Activated T-cell treated with anti-CD3 and anti-CD28 coated beads, Interleukin-2, amount 50 U/mL, for 72 hours (primary cell): ENCODE measurements around the gene GMPR. TPM values are rescaled to one million over a fixed set of nuclear protein-coding genes. Genes with fewer than 3 reads are reported as not detected.

ENCODE experiments used
- ATAC-seq, 2 donors: fragments of 150-1000 bp; cut with Tn5 transposase; replicated peaks in 1 of 2; 2 replicates each; pipeline ENCODE4 v1.10.0; 2021; ENCODE audit warnings: moderate library complexity in 2 of 2, mild to moderate bottlenecking in 1 of 2
- DNase-seq, 2 donors: peaks; one replicate each; pipeline ENCODE4 v3.0.0; 2021 to 2022; ENCODE audit warnings: mixed read lengths in 1 of 2
- H3K27ac Mint-ChIP-seq: one replicate; pipeline ENCODE4 v1.8.0; 2022; ENCODE audit warnings: mild to moderate bottlenecking, moderate library complexity, mixed read lengths
- H3K27me3 Mint-ChIP-seq: one replicate; pipeline ENCODE4 v1.8.0; 2022; ENCODE audit warnings: low read depth, mixed read lengths
- H3K36me3 Mint-ChIP-seq, 2 donors: one replicate each; pipeline ENCODE4 v1.8.0; 2022; ENCODE audit warnings: mixed read lengths in 2 of 2, mild to moderate bottlenecking in 1 of 2; ENCODE audit not compliant: insufficient read depth in 2 of 2
- H3K4me1 Mint-ChIP-seq: one replicate; pipeline ENCODE4 v1.8.0; 2022; ENCODE audit warnings: low read depth, mixed read lengths
- H3K4me3 Mint-ChIP-seq, 2 donors: one replicate each; pipeline ENCODE4 v1.8.0; 2022; ENCODE audit warnings: mild to moderate bottlenecking in 2 of 2, mixed read lengths in 2 of 2, moderate library complexity in 2 of 2
- H3K9me3 Mint-ChIP-seq, 2 donors: one replicate each; pipeline ENCODE4 v1.8.0; 2022; ENCODE audit warnings: mixed read lengths in 2 of 2
- total RNA-seq, 2 donors: library from RNA; stranded (reverse); gene quantifications; one replicate each; pipeline ENCODE4 v1.2.3, GENCODE V29; 2022

The GMPR gene
- total RNA-seq, 2 donors from 2014 or later, result not detected

DNA sequence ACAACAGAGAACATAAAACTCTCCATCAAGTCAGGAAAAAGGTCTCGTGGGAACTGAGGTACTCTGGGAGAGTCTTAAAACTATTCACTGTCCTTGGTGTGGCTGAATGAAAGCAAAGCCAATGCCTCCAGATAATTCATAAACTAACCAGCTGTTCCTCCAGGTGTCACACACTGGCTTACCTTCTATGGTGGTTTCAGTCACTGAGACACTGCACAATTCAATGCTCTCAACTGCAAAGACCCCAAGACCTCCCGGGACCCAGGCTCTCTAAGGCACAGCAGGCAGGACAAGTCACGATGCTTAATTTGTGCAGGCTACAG, 100.8 kb downstream of the GMPR start:
- H3K27me3 Mint-ChIP-seq, result no peaks in the 10 kb centered on the region
- DNase-seq (no peak), ATAC-seq (no peak)
- H3K4me3 Mint-ChIP-seq, result no peak overlapping the region
- H3K4me1 Mint-ChIP-seq, result peaks cover 6% of the 10 kb centered on the region
- H3K9me3 Mint-ChIP-seq, result no peaks in the 10 kb centered on the region
- no peaks in the 10 kb centered on the region for H3K36me3 Mint-ChIP-seq
- H3K27ac Mint-ChIP-seq, result no peak overlapping the region

- H3K36me3 Mint-ChIP-seq, result no peaks in the 10 kb centered on the region
- no peak for DNase-seq
- H3K9me3 Mint-ChIP-seq, result no peaks in the 10 kb centered on the region
- no peak overlapping the region for H3K27ac Mint-ChIP-seq
- H3K4me3 Mint-ChIP-seq, result no peak overlapping the region
- ATAC-seq, result peak in 1 of 2 donors; percentile 11
- no peaks in the 10 kb centered on the region for H3K27me3 Mint-ChIP-seq
- H3K4me1 Mint-ChIP-seq, result peaks cover 6% of the 10 kb centered on the region
Observed at GRCh38 chr6:16343593-16343992, 105.2 kb downstream of the GMPR start.

DNA sequence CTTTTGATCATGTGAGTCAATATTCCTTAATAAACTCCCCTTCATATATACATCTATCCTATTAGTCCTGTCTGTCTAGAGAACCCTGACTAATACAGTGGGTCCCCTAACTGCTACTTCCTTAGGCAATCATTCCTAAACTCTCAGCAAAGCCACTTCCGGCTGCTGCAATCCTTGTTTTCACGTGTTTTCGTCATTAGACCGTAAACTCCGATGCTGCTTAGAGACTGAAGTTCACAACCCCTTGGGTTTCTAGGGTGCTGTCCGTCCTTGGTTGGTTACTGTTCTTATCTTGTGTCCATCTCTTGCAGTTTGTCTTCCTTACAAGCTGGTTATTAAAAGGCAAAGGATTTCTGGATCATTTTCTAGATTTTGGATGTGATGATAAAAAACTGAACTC, 106.4 kb downstream of the GMPR start:
- Mint-ChIP-seq H3K27me3 (no peaks in the 10 kb centered on the region), H3K9me3 (no peaks in the 10 kb centered on the region), H3K4me1 (peaks cover 6% of the 10 kb centered on the region), H3K4me3 (no peak overlapping the region), H3K27ac (no peak overlapping the region), H3K36me3 (no peaks in the 10 kb centered on the region)
- no peak for ATAC-seq
- DNase-seq, result no peak

Other genes with a start within 250 kb of the GMPR start
- gene MYLIP, start 109.5 kb upstream of the GMPR start, total RNA-seq, result 10 to 100 TPM; 16.0 to 19.1 TPM